Keratinocyte (primary cell): ENCODE results near the gene CNTROB. TPM values are rescaled to one million over a fixed set of nuclear protein-coding genes. Genes with fewer than 3 reads are reported as not detected.

Experiments
- DNase-seq: peaks from one replicate; pipeline ENCODE4 v3.0.0-alpha.2; 2011; ENCODE audit warnings: low read depth, missing footprints, low spot score
- FAIRE-seq: peaks from 2 replicates; lab custom pipeline; 2011; peaks lifted over from hg19 to GRCh38; lab: Jason Lieb, UNC
- H2AFZ ChIP-seq: 2 replicates; pipeline ENCODE4 v1.6.0; 2012; ENCODE audit warnings: low read length, control low read depth, inconsistent platforms; ENCODE audit not compliant: control insufficient read depth
- H3K27ac ChIP-seq: 2 replicates; pipeline ENCODE4 v1.5.1; 2011; ENCODE audit warnings: low read length; ENCODE audit not compliant: control insufficient read depth, insufficient read depth
- H3K27me3 ChIP-seq: 3 replicates; pipeline ENCODE4 v1.6.0; 2011; ENCODE audit warnings: low read length; ENCODE audit not compliant: control insufficient read depth, insufficient read depth; ENCODE audit errors: extremely low read depth
- H3K36me3 ChIP-seq, 2 experiments: 2 replicates in 1 of 2; 3 replicates in 1 of 2; pipeline ENCODE4 v1.5.1; 2011; ENCODE audit warnings: low read length in 2 of 2, mild to moderate bottlenecking in 1 of 2; ENCODE audit not compliant: control insufficient read depth in 2 of 2, insufficient read depth in 2 of 2; ENCODE audit errors: extremely low read depth in 1 of 2
- H3K4me1 ChIP-seq: 3 replicates; pipeline ENCODE4 v1.5.1; 2011; ENCODE audit warnings: low read length; ENCODE audit not compliant: control insufficient read depth, insufficient read depth; ENCODE audit errors: extremely low read depth
- H3K4me2 ChIP-seq: 3 replicates; pipeline ENCODE4 v1.6.0; 2011; ENCODE audit warnings: low read depth, low read length; ENCODE audit not compliant: control insufficient read depth, insufficient read depth; ENCODE audit errors: extremely low read depth
- H3K4me3 ChIP-seq, 3 experiments: fragments of 200-600 bp in 1 of 3; sonication (generic) in 1 of 3; 2 replicates in 2 of 3; 3 replicates in 1 of 3; pipeline ENCODE4 v1.5.1; 2011 to 2016; ENCODE audit warnings: low read length in 3 of 3, mild to moderate bottlenecking in 3 of 3, control low read depth in 2 of 3, inconsistent platforms in 1 of 3, low read depth in 1 of 3, mixed read lengths in 1 of 3, mixed run types in 1 of 3, moderate library complexity in 1 of 3; ENCODE audit not compliant: control insufficient read depth in 2 of 3, insufficient read depth in 2 of 3; ENCODE audit errors: extremely low read depth in 1 of 3
- H3K79me2 ChIP-seq: 2 replicates; pipeline ENCODE4 v1.6.0; 2012; ENCODE audit warnings: low read length; ENCODE audit not compliant: control insufficient read depth, insufficient read depth
- H3K9ac ChIP-seq: 3 replicates; pipeline ENCODE4 v1.6.0; 2011; ENCODE audit warnings: low read length; ENCODE audit not compliant: control insufficient read depth, insufficient read depth; ENCODE audit errors: extremely low read depth
- H3K9me1 ChIP-seq: 3 replicates; pipeline ENCODE4 v1.6.0; 2011; ENCODE audit warnings: low read length; ENCODE audit not compliant: control insufficient read depth, insufficient read depth; ENCODE audit errors: extremely low read depth
- H3K9me3 ChIP-seq: 2 replicates; pipeline ENCODE4 v1.5.1; 2012; ENCODE audit warnings: low read depth, low read length; ENCODE audit not compliant: control insufficient read depth
- H4K20me1 ChIP-seq: 3 replicates; pipeline ENCODE4 v1.6.0; 2011; ENCODE audit warnings: low read length; ENCODE audit not compliant: control insufficient read depth, insufficient read depth; ENCODE audit errors: extremely low read depth
- EZH2 ChIP-seq: IDR thresholded peaks from one replicate; pipeline ENCODE4 v1.6.1; 2012; ENCODE audit warnings: inconsistent platforms, mild to moderate bottlenecking, low read length, moderate library complexity
- dilution Hi-C: fragments of 300-500 bp; cut with MboI; formaldehyde crosslinking; loops from one replicate; pipeline ENCODE4 v1.7.0; 2020; ENCODE audit warnings: low sequenced_read_pairs; ENCODE audit not compliant: extremely low pct_ligation_motif_present
- polyA plus RNA-seq, 5 experiments: library from polyadenylated mRNA; depleted of rRNA in 3 of 5; stranded (reverse) in 3 of 5; stranded (forward) in 1 of 5; unstranded in 1 of 5; fragments of >200 nt; gene quantifications; 1 replicate in 1 of 5; 2 replicates in 3 of 5; 3 replicates in 1 of 5; pipeline versions ENCODE4 v1.2.1 to v1.2.3, GENCODE V29; 2011 to 2012; ENCODE audit warnings: missing spikeins in 2 of 5, low read depth in 1 of 5, low replicate concordance in 1 of 5
- TF ChIP-seq, protein P1 (sequence below), 3 experiments: IDR thresholded peaks in 1 of 3; conservative IDR thresholded peaks in 1 of 3; optimal IDR thresholded peaks in 1 of 3; 2 replicates in 2 of 3; 3 replicates in 1 of 3; pipeline versions ENCODE3 to v1.5.1; 2011; ENCODE audit warnings: low read length in 3 of 3, mild to moderate bottlenecking in 3 of 3, moderate library complexity in 2 of 3, control low read depth in 1 of 3, inconsistent platforms in 1 of 3; ENCODE audit not compliant: insufficient read depth in 2 of 3; ENCODE audit errors: extremely low read depth in 1 of 3

Gene CNTROB
- polyA plus RNA-seq, 1 donor (not counting 4 experiments of a cell fraction or from before 2014, with no cell fraction given) = 17.4 TPM

DNA sequence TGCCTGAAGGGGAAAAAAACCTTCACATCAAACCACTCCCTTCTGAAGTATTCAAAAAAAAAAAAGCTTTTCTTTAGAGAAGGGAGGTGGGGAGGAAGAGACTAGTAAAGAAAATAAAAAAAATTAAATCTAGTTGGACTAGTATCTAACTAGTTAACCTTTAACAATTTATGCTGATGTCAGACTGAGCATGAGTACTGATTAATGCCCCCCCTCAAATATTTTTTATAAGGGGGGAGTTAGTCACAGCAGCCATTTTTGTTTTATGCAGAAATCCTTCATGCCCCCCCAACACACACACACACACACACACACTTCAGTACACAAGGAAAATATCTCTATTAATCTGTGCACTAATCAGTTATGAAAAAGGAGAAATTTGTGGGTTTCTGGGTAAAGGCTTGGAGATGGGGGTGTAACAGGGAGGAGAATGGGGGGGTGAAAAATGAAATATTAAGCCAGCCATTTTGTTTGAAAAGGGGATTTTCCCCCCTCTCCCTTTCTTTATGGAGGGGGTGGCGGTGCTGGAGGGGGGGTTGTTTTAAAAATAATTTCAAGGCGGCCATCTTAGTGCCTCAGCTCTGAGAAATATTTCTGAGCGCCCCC is 48.1 kb upstream of the CNTROB start:
- no peak for FAIRE-seq
- peaks cover 6 to 12% of the 10 kb centered on the region in 2 experiments for H3K36me3 ChIP-seq
- no peak for TF ChIP-seq EZH2
- TF ChIP-seq, protein P1, sequence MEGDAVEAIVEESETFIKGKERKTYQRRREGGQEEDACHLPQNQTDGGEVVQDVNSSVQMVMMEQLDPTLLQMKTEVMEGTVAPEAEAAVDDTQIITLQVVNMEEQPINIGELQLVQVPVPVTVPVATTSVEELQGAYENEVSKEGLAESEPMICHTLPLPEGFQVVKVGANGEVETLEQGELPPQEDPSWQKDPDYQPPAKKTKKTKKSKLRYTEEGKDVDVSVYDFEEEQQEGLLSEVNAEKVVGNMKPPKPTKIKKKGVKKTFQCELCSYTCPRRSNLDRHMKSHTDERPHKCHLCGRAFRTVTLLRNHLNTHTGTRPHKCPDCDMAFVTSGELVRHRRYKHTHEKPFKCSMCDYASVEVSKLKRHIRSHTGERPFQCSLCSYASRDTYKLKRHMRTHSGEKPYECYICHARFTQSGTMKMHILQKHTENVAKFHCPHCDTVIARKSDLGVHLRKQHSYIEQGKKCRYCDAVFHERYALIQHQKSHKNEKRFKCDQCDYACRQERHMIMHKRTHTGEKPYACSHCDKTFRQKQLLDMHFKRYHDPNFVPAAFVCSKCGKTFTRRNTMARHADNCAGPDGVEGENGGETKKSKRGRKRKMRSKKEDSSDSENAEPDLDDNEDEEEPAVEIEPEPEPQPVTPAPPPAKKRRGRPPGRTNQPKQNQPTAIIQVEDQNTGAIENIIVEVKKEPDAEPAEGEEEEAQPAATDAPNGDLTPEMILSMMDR (optimal IDR thresholded peaks at IDR 0.05 in 1 of 3, IDR thresholded peaks at IDR 0.05 in 1 of 3, conservative IDR thresholded peaks at IDR 0.05 in 1 of 3; ENCODE audit: extremely low read depth in 1 of 3, insufficient read depth in 2 of 3, low read length in 3 of 3) = no peak
- H3K27me3 ChIP-seq = no peaks in the 10 kb centered on the region
- H3K79me2 ChIP-seq = peaks cover 12% of the 10 kb centered on the region
- H3K4me2 ChIP-seq = peak overlapping the region; percentile 84
- H3K9ac ChIP-seq = peak overlapping the region; percentile 67
- peak overlapping the region; percentile 42 to 63 (median 58) for H3K4me3 ChIP-seq
- no peak for DNase-seq
- H3K4me1 ChIP-seq = peaks cover 39% of the 10 kb centered on the region
- peak overlapping the region; percentile 72 for H2AFZ ChIP-seq
- H3K9me1 ChIP-seq = no peaks in the 10 kb centered on the region
- no peaks in the 10 kb centered on the region for H4K20me1 ChIP-seq
- no peaks in the 10 kb centered on the region for H3K9me3 ChIP-seq
- dilution Hi-C loops = no loop called here
- peak overlapping the region; percentile 8 for H3K27ac ChIP-seq

DNA sequence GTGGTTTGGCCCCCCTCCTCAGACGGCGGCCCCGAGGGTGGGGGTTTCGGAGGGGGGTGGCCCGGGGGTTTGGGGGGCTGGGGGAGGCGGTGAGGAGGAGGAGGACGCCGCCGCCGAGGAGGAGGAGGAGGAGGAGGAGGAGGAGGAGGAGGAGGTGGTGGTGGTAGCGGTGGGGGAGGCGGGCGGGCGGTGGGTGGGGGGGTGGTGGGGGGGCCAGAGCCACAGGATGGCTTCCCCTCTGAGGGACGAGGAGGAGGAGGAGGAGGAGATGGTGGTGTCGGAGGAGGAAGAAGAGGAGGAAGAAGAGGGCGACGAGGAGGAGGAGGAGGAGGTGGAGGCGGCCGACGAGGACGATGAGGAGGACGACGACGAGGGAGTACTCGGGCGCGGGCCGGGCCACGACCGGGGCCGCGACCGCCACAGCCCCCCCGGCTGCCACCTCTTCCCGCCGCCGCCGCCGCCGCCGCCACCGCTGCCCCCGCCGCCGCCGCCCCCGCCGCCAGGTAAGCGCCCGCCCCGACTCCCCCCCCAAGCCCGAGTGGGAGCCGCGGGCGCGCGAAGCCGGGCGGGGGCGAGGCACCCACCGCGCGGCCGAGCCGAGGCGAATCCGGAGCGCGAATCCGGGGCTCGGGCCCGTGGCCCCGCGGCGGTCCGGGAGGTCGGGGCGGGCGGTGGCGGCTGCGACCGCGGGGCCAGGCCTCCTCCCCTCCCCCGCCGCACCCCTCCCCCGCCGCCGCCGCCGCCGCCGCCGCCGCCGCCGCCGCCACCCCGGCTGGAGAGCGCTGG is 47.2 kb upstream of the CNTROB start:
- Histone ChIP-seq H3K4me3 (peak overlapping the region in 2 of 3 experiments; percentile 76 to 86), H3K9me3 (no peaks in the 10 kb centered on the region), H3K9me1 (no peaks in the 10 kb centered on the region), H3K27ac (peak overlapping the region; percentile 89), H3K4me1 (peaks cover 48% of the 10 kb centered on the region), H3K36me3 (peaks cover 5 to 15% of the 10 kb centered on the region in 2 experiments), H2AFZ (no peak overlapping the region), H3K9ac (peak overlapping the region; percentile 86), H4K20me1 (no peaks in the 10 kb centered on the region), H3K27me3 (no peaks in the 10 kb centered on the region), H3K79me2 (peaks cover 17% of the 10 kb centered on the region), H3K4me2 (no peak overlapping the region)
- TF ChIP-seq, protein P1 (optimal IDR thresholded peaks at IDR 0.05 in 1 of 3, IDR thresholded peaks at IDR 0.05 in 1 of 3, conservative IDR thresholded peaks at IDR 0.05 in 1 of 3; ENCODE audit: extremely low read depth in 1 of 3, insufficient read depth in 2 of 3, low read length in 3 of 3) = no peak
- no peak for TF ChIP-seq EZH2
- DNase-seq = no peak
- FAIRE-seq = no peak
- dilution Hi-C loops = no loop called here
